Activated CD4-positive, CD25-positive, alpha-beta regulatory T cell (primary cell): ENCODE data around the gene HSPA12A.

Experiments
- DNase-seq, 4 experiments: peaks; one replicate each; lab custom pipeline; 2025; lab: John Stamatoyannopoulos, UW

HSPA12A gene

GRCh38 chr10:116690356-116691322 is 51.7 kb downstream of the HSPA12A start:
- no peak for DNase-seq

- no peak for DNase-seq
These were observed 52.6 kb downstream of the HSPA12A start for GRCh38 chr10:116689744-116690143.

- no peak for DNase-seq
These were observed 53.4 kb downstream of the HSPA12A start for GRCh38 chr10:116688741-116689495.

- DNase-seq: no peak
These were observed 54.1 kb downstream of the HSPA12A start for GRCh38 chr10:116688241-116688711.

- DNase-seq: no peak
These were observed 54.7 kb downstream of the HSPA12A start for GRCh38 chr10:116687633-116688032.

- DNase-seq: no peak
These were observed 55.7 kb downstream of the HSPA12A start for GRCh38 chr10:116686632-116687031.

- DNase-seq: no peak
These were observed 56.6 kb downstream of the HSPA12A start for GRCh38 chr10:116685807-116686206.

- DNase-seq: no peak
These were observed 57.6 kb downstream of the HSPA12A start for GRCh38 chr10:116684781-116685180.

GRCh38 chr10:116683821-116684220 is 58.5 kb downstream of the HSPA12A start:
- no peak for DNase-seq

- DNase-seq: no peak
These were observed 59.2 kb downstream of the HSPA12A start for GRCh38 chr10:116683166-116683565.

- no peak for DNase-seq
These were observed 63.0 kb downstream of the HSPA12A start for GRCh38 chr10:116679351-116679750.

GRCh38 chr10:116676633-116677032 is 65.7 kb downstream of the HSPA12A start:
- no peak for DNase-seq

GRCh38 chr10:116676118-116676517 is 66.2 kb downstream of the HSPA12A start:
- DNase-seq: no peak

GRCh38 chr10:116674901-116675423 is 67.4 kb downstream of the HSPA12A start:
- DNase-seq: no peak

- DNase-seq: no peak
These were observed 68.5 kb downstream of the HSPA12A start for GRCh38 chr10:116673866-116674265.

GRCh38 chr10:116672891-116673290 is 69.5 kb downstream of the HSPA12A start:
- DNase-seq: no peak

- no peak for DNase-seq
These were observed 71.0 kb downstream of the HSPA12A start for GRCh38 chr10:116671274-116671926.

- no peak for DNase-seq
These were observed 71.7 kb downstream of the HSPA12A start for GRCh38 chr10:116670706-116671105.

- no peak for DNase-seq
These were observed 72.3 kb downstream of the HSPA12A start for GRCh38 chr10:116669832-116670644.

- no peak for DNase-seq
These were observed 73.3 kb downstream of the HSPA12A start for GRCh38 chr10:116669080-116669479.

- DNase-seq: no peak
These were observed 73.9 kb downstream of the HSPA12A start for GRCh38 chr10:116668446-116668845.
